HepG2 (cell line): ENCODE measurements around the gene KRTAP5-1.

ENCODE experiments used
- ATRX ChIP-seq: sonication (generic); formaldehyde crosslinking; IDR thresholded peaks from 2 replicates; pipeline ENCODE4 v1.4.0; 2020; ENCODE audit warnings: missing genetic modification reagents, borderline replicate concordance
- CC2D1A ChIP-seq: sonication (generic); formaldehyde crosslinking; IDR thresholded peaks from 2 replicates; pipeline ENCODE4 v1.8.1; 2023; ENCODE audit warnings: mild to moderate bottlenecking, missing genetic modification reagents
- CHD4 ChIP-seq: fragments of 200-600 bp; sonication (generic); IDR thresholded peaks from 2 replicates; pipeline ENCODE4 v1.7.0; 2017; ENCODE audit warnings: mild to moderate bottlenecking, low read length, borderline replicate concordance
- POGZ ChIP-seq: sonication (generic); formaldehyde crosslinking; IDR thresholded peaks from 2 replicates; pipeline ENCODE4 v1.4.0; 2020; ENCODE audit warnings: mild to moderate bottlenecking, missing genetic modification reagents
- POLR2A ChIP-seq, 2 experiments: IDR thresholded peaks; 2 replicates each; pipeline ENCODE4 v1.6.1; 2011; ENCODE audit warnings: low read depth in 2 of 2, low read length in 2 of 2, mild to moderate bottlenecking in 1 of 2, moderate library complexity in 1 of 2; ENCODE audit not compliant: insufficient read depth in 1 of 2
- ZNF24 ChIP-seq: fragments of 450-650 bp; IDR thresholded peaks from 2 replicates; pipeline ENCODE4 v1.6.1; 2017; ENCODE audit warnings: antibody characterized with exemption, mild to moderate bottlenecking
- ZNF510 ChIP-seq: sonication (generic); formaldehyde crosslinking; IDR thresholded peaks from 2 replicates; pipeline ENCODE4 v1.4.0; 2020; ENCODE audit warnings: low read depth, mild to moderate bottlenecking, missing genetic modification reagents
- TF ChIP-seq, protein P1 (sequence below): sonication (generic); formaldehyde crosslinking; IDR thresholded peaks from 2 replicates; pipeline ENCODE4 v1.5.0; 2020; ENCODE audit warnings: mild to moderate bottlenecking, missing genetic modification reagents, moderate library complexity
- TF ChIP-seq, protein P2 (sequence below): sonication (generic); formaldehyde crosslinking; IDR thresholded peaks from 2 replicates; pipeline ENCODE4 v1.4.0; 2020; ENCODE audit warnings: missing genetic modification reagents
- TF ChIP-seq, protein P3 (sequence below): sonication (generic); formaldehyde crosslinking; IDR thresholded peaks from 2 replicates; pipeline ENCODE4 v1.4.0; 2020; ENCODE audit warnings: missing genetic modification reagents, borderline replicate concordance

DNA sequence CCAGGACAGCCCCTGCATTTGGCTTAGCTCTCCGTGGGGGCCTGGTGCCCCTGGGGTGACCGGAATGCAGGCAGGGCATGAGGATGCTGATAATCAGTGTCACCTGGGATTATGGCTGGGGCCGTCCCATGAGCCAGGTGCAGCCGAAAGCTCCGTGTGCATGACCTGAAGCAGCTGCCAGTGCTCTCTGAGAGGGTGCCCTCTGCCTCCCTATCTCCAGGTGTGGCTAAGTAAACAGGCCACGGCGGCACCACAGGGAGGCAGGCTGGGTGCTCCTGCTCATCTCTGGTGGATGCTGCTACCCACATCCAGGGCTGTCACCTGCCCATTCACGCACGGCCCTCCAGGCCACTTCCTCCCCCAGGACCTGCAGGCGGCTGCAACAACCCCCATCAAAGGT is 42.8 kb downstream of the KRTAP5-1 start:
- no peak for TF ChIP-seq POGZ (CRISPR knock-in tag)
- TF ChIP-seq POLR2A (IDR thresholded peaks at IDR 0.05; ENCODE audit: insufficient read depth in 1 of 2, low read depth in 2 of 2, low read length in 2 of 2) = no peak
- TF ChIP-seq ATRX = no peak
- TF ChIP-seq ZNF24 = no peak
- TF ChIP-seq, protein P1, sequence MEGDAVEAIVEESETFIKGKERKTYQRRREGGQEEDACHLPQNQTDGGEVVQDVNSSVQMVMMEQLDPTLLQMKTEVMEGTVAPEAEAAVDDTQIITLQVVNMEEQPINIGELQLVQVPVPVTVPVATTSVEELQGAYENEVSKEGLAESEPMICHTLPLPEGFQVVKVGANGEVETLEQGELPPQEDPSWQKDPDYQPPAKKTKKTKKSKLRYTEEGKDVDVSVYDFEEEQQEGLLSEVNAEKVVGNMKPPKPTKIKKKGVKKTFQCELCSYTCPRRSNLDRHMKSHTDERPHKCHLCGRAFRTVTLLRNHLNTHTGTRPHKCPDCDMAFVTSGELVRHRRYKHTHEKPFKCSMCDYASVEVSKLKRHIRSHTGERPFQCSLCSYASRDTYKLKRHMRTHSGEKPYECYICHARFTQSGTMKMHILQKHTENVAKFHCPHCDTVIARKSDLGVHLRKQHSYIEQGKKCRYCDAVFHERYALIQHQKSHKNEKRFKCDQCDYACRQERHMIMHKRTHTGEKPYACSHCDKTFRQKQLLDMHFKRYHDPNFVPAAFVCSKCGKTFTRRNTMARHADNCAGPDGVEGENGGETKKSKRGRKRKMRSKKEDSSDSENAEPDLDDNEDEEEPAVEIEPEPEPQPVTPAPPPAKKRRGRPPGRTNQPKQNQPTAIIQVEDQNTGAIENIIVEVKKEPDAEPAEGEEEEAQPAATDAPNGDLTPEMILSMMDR = no peak
- no peak for TF ChIP-seq ZNF510 (CRISPR knock-in tag)
- TF ChIP-seq, protein P2, sequence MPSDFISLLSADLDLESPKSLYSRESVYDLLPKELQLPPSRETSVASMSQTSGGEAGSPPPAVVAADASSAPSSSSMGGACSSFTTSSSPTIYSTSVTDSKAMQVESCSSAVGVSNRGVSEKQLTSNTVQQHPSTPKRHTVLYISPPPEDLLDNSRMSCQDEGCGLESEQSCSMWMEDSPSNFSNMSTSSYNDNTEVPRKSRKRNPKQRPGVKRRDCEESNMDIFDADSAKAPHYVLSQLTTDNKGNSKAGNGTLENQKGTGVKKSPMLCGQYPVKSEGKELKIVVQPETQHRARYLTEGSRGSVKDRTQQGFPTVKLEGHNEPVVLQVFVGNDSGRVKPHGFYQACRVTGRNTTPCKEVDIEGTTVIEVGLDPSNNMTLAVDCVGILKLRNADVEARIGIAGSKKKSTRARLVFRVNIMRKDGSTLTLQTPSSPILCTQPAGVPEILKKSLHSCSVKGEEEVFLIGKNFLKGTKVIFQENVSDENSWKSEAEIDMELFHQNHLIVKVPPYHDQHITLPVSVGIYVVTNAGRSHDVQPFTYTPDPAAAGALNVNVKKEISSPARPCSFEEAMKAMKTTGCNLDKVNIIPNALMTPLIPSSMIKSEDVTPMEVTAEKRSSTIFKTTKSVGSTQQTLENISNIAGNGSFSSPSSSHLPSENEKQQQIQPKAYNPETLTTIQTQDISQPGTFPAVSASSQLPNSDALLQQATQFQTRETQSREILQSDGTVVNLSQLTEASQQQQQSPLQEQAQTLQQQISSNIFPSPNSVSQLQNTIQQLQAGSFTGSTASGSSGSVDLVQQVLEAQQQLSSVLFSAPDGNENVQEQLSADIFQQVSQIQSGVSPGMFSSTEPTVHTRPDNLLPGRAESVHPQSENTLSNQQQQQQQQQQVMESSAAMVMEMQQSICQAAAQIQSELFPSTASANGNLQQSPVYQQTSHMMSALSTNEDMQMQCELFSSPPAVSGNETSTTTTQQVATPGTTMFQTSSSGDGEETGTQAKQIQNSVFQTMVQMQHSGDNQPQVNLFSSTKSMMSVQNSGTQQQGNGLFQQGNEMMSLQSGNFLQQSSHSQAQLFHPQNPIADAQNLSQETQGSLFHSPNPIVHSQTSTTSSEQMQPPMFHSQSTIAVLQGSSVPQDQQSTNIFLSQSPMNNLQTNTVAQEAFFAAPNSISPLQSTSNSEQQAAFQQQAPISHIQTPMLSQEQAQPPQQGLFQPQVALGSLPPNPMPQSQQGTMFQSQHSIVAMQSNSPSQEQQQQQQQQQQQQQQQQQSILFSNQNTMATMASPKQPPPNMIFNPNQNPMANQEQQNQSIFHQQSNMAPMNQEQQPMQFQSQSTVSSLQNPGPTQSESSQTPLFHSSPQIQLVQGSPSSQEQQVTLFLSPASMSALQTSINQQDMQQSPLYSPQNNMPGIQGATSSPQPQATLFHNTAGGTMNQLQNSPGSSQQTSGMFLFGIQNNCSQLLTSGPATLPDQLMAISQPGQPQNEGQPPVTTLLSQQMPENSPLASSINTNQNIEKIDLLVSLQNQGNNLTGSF = no peak
- TF ChIP-seq, protein P3, sequence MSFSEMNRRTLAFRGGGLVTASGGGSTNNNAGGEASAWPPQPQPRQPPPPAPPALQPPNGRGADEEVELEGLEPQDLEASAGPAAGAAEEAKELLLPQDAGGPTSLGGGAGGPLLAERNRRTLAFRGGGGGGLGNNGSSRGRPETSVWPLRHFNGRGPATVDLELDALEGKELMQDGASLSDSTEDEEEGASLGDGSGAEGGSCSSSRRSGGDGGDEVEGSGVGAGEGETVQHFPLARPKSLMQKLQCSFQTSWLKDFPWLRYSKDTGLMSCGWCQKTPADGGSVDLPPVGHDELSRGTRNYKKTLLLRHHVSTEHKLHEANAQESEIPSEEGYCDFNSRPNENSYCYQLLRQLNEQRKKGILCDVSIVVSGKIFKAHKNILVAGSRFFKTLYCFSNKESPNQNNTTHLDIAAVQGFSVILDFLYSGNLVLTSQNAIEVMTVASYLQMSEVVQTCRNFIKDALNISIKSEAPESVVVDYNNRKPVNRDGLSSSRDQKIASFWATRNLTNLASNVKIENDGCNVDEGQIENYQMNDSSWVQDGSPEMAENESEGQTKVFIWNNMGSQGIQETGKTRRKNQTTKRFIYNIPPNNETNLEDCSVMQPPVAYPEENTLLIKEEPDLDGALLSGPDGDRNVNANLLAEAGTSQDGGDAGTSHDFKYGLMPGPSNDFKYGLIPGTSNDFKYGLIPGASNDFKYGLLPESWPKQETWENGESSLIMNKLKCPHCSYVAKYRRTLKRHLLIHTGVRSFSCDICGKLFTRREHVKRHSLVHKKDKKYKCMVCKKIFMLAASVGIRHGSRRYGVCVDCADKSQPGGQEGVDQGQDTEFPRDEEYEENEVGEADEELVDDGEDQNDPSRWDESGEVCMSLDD (CRISPR knock-in tag) = no peak
- TF ChIP-seq CC2D1A (CRISPR knock-in tag) = no peak
- TF ChIP-seq CHD4 = no peak
